H9 (cell line): ENCODE results near the gene THAP4. TPM values are rescaled to one million over a fixed set of nuclear protein-coding genes. Genes with fewer than 3 reads are reported as not detected.

Source experiments
- DNase-seq: peaks from one replicate; pipeline ENCODE4 v3.0.0-alpha.2; 2017
- H2AFZ ChIP-seq: one replicate; pipeline ENCODE4 v1.6.1; 2013; ENCODE audit warnings: mild to moderate bottlenecking, low read length, control low read depth, moderate library complexity
- H2AK5ac ChIP-seq: 2 replicates; pipeline ENCODE4 v1.6.1; 2013; ENCODE audit warnings: low read length, control low read depth, mixed read lengths; ENCODE audit not compliant: insufficient read length
- H2BK120ac ChIP-seq: one replicate; pipeline ENCODE4 v1.6.1; 2013; ENCODE audit warnings: low read depth, mild to moderate bottlenecking, low read length, control low read depth, inconsistent platforms; ENCODE audit not compliant: poor library complexity, severe bottlenecking
- H2BK12ac ChIP-seq: 2 replicates; pipeline ENCODE4 v1.6.1; 2013; ENCODE audit warnings: low read length, control low read depth, mixed read lengths, low read depth; ENCODE audit not compliant: insufficient read length
- H2BK15ac ChIP-seq: 2 replicates; pipeline ENCODE4 v1.6.1; 2013; ENCODE audit warnings: low read depth, low read length, control low read depth
- H2BK20ac ChIP-seq: one replicate; pipeline ENCODE4 v1.6.1; 2013; ENCODE audit warnings: low read depth, mild to moderate bottlenecking, low read length, control low read depth, inconsistent platforms; ENCODE audit not compliant: poor library complexity, severe bottlenecking
- H2BK5ac ChIP-seq: 2 replicates; pipeline ENCODE4 v1.6.1; 2013; ENCODE audit warnings: low read length, control low read depth, mixed read lengths; ENCODE audit not compliant: insufficient read length
- H3K14ac ChIP-seq: 2 replicates; pipeline ENCODE4 v1.6.1; 2013; ENCODE audit warnings: low read length, control low read depth; ENCODE audit not compliant: insufficient read depth
- H3K18ac ChIP-seq: 2 replicates; pipeline ENCODE4 v1.6.1; 2013; ENCODE audit warnings: low read depth, mild to moderate bottlenecking, mixed read lengths, low read length, control low read depth; ENCODE audit not compliant: insufficient read length
- H3K23ac ChIP-seq: 2 replicates; pipeline ENCODE4 v1.6.1; 2013; ENCODE audit warnings: low read length, control low read depth, mixed read lengths, low read depth; ENCODE audit not compliant: insufficient read length
- H3K23me2 ChIP-seq: 2 replicates; pipeline ENCODE4 v1.6.1; 2013; ENCODE audit warnings: low read depth, mild to moderate bottlenecking, mixed read lengths, low read length, control low read depth; ENCODE audit not compliant: insufficient read length, poor library complexity, severe bottlenecking
- H3K27ac ChIP-seq: 2 replicates; pipeline ENCODE4 v1.5.1; 2013; ENCODE audit warnings: low read length, control low read depth, mixed read lengths, low read depth; ENCODE audit not compliant: insufficient read length
- H3K27me3 ChIP-seq: 2 replicates; pipeline ENCODE4 v1.6.1; 2013; ENCODE audit warnings: low read length, control low read depth, inconsistent platforms; ENCODE audit not compliant: insufficient read depth
- H3K4ac ChIP-seq: 2 replicates; pipeline ENCODE4 v1.6.1; 2013; ENCODE audit warnings: low read depth, mild to moderate bottlenecking, control low read depth, inconsistent platforms, low read length, moderate library complexity
- H3K4me1 ChIP-seq: 2 replicates; pipeline ENCODE4 v1.6.1; 2013; ENCODE audit warnings: low read length, control low read depth, inconsistent platforms; ENCODE audit not compliant: insufficient read depth
- H3K4me2 ChIP-seq: 2 replicates; pipeline ENCODE4 v1.6.1; 2013; ENCODE audit warnings: low read length, control low read depth, mixed read lengths; ENCODE audit not compliant: insufficient read length, insufficient read depth
- H3K56ac ChIP-seq: 2 replicates; pipeline ENCODE4 v1.6.1; 2013; ENCODE audit warnings: low read depth, mild to moderate bottlenecking, mixed read lengths, low read length, control low read depth; ENCODE audit not compliant: insufficient read length
- H3K79me1 ChIP-seq: 2 replicates; pipeline ENCODE4 v1.6.1; 2013; ENCODE audit warnings: low read depth, mild to moderate bottlenecking, moderate library complexity, low read length, control low read depth, inconsistent platforms; ENCODE audit not compliant: insufficient read depth, poor library complexity, severe bottlenecking
- H3K79me2 ChIP-seq: 2 replicates; pipeline ENCODE4 v1.6.1; 2013; ENCODE audit warnings: low read length, control low read depth, inconsistent platforms; ENCODE audit not compliant: insufficient read depth
- H3K9ac ChIP-seq: 2 replicates; pipeline ENCODE4 v1.6.1; 2013; ENCODE audit warnings: low read length, control low read depth, mixed read lengths; ENCODE audit not compliant: insufficient read length; ENCODE audit errors: extremely low read depth
- H3K9me3 ChIP-seq: one replicate; pipeline ENCODE4 v1.6.1; 2013; ENCODE audit warnings: low read depth, low read length, inconsistent platforms; ENCODE audit not compliant: control insufficient read depth
- H3T11ph ChIP-seq: one replicate; pipeline ENCODE4 v1.6.1; 2013; ENCODE audit warnings: mild to moderate bottlenecking, low read length, control low read depth, inconsistent platforms
- H4K20me1 ChIP-seq: one replicate; pipeline ENCODE4 v1.6.1; 2013; ENCODE audit not compliant: control insufficient read depth, insufficient read length, insufficient read depth
- H4K5ac ChIP-seq: 2 replicates; pipeline ENCODE4 v1.6.1; 2013; ENCODE audit warnings: low read depth, mild to moderate bottlenecking, mixed read lengths, low read length, control low read depth; ENCODE audit not compliant: insufficient read length
- H4K8ac ChIP-seq: replicated peaks from 2 replicates; pipeline ENCODE4 v1.6.1; 2013; ENCODE audit warnings: low read length, control low read depth, mixed read lengths, low read depth; ENCODE audit not compliant: insufficient read length
- H4K91ac ChIP-seq: 2 replicates; pipeline ENCODE4 v1.6.1; 2013; ENCODE audit warnings: low read depth, mild to moderate bottlenecking, moderate library complexity, mixed read lengths, low read length, control low read depth; ENCODE audit not compliant: insufficient read length
- H3K27ac Mint-ChIP-seq, 3 experiments: 2 replicates in 2 of 3; 3 replicates in 1 of 3; pipeline ENCODE4 v1.8.0; 2020 to 2021; ENCODE audit warnings: mixed read lengths in 3 of 3, mild to moderate bottlenecking in 1 of 3, moderate library complexity in 1 of 3
- H3K27me3 Mint-ChIP-seq: 2 replicates; pipeline ENCODE4 v1.8.0; 2021; ENCODE audit warnings: low read depth, mild to moderate bottlenecking, moderate library complexity, mixed read lengths
- H3K36me3 Mint-ChIP-seq, 3 experiments: 2 replicates in 2 of 3; 3 replicates in 1 of 3; pipeline ENCODE4 v1.8.0; 2020 to 2021; ENCODE audit warnings: low read depth in 3 of 3, mixed read lengths in 3 of 3; ENCODE audit not compliant: insufficient read depth in 1 of 3
- H3K4me1 Mint-ChIP-seq, 2 experiments: 2 replicates each; pipeline ENCODE4 v1.8.0; 2020; ENCODE audit warnings: mixed read lengths in 2 of 2
- H3K4me3 Mint-ChIP-seq, 2 experiments: 2 replicates in 1 of 2; 3 replicates in 1 of 2; pipeline ENCODE4 v1.8.0; 2020 to 2021; ENCODE audit warnings: mild to moderate bottlenecking in 2 of 2, mixed read lengths in 2 of 2, moderate library complexity in 1 of 2
- H3K9me3 Mint-ChIP-seq, 2 experiments: 2 replicates in 1 of 2; 3 replicates in 1 of 2; pipeline ENCODE4 v1.8.0; 2020; ENCODE audit warnings: mild to moderate bottlenecking in 2 of 2, mixed read lengths in 2 of 2, moderate library complexity in 1 of 2
- CTCF ChIP-seq: fragments of 200-600 bp; sonication (generic); conservative IDR thresholded peaks from 3 replicates; pipeline ENCODE4 v1.8.0; 2021; ENCODE audit warnings: antibody characterized with exemption, mild to moderate bottlenecking
- whole genome bisulfite sequencing: extraction: QIAGEN DNeasy Blood & Tissue Kit; methylation state at CpG from one replicate; pipeline ENCODE4 v1.1.7; 2013; ENCODE audit warnings: missing lambda C conversion rate, low lambda C conversion rate, mixed read lengths; ENCODE audit not compliant: insufficient read length; ENCODE audit errors: extremely low coverage; 5-methylcytosine and 5-hydroxymethylcytosine counted together
- total RNA-seq: library from RNA; stranded (reverse); gene quantifications from 2 replicates; pipeline ENCODE4 v1.2.1, GENCODE V29; 2021

THAP4 gene
- total RNA-seq, 1 experiment from 2014 or later: 70.6 TPM

GRCh38 chr2:241575624-241576292, 61.2 kb downstream of the THAP4 start:
- Histone ChIP-seq H2BK20ac (no peak overlapping the region), H3K4me1 (no peaks in the 10 kb centered on the region), H4K20me1 (peaks cover 3% of the 10 kb centered on the region), H3K23me2 (no peaks in the 10 kb centered on the region), H2BK5ac (no peak overlapping the region), H4K91ac (no peak overlapping the region), H4K8ac (no peak overlapping the region), H3T11ph (no peak overlapping the region), H2AK5ac (no peak overlapping the region), H3K9ac (no peak overlapping the region), H3K79me2 (no peaks in the 10 kb centered on the region), H3K4me2 (no peak overlapping the region), H3K18ac (no peak overlapping the region), H3K4ac (no peak overlapping the region), H2BK12ac (no peak overlapping the region), H3K27ac (no peak overlapping the region), H2AFZ (no peak overlapping the region), H2BK15ac (no peak overlapping the region), H3K9me3 (no peaks in the 10 kb centered on the region), H3K79me1 (no peaks in the 10 kb centered on the region), H3K14ac (no peak overlapping the region; the same call in 1 of the 2 replicates), H3K27me3 (no peaks in the 10 kb centered on the region), H3K23ac (no peak overlapping the region), H4K5ac (no peak overlapping the region), H2BK120ac (no peak overlapping the region), H3K56ac (no peak overlapping the region)
- H3K4me1 Mint-ChIP-seq: peaks cover 14 to 16% of the 10 kb centered on the region in 2 experiments
- no peak overlapping the region for H3K4me3 Mint-ChIP-seq
- no peak for TF ChIP-seq CTCF
- H3K27ac Mint-ChIP-seq: peak overlapping the region in 2 of 3 experiments; percentile 50 to 81; a peak in 2 of 7 replicates
- H3K36me3 Mint-ChIP-seq: peaks cover 21 to 33% (median 23%) of the 10 kb centered on the region in 3 experiments
- peaks cover 2 to 9% of the 10 kb centered on the region in 2 experiments; a peak in 2 of 5 replicates for H3K9me3 Mint-ChIP-seq
- no peaks in the 10 kb centered on the region; the same call in 1 of the 2 replicates for H3K27me3 Mint-ChIP-seq
- WGBS: no CpG with 5 or more reads among the region's 5 CpGs
- peak; percentile 25 for DNase-seq
